Measurements from ENCODE around the gene PGAM2.
"Not testable (repeated sequence)": the region's sequence is repeated elsewhere in the genome, so short reads cannot be mapped to it uniquely, and the experiment has no call there.

- not testable (repeated sequence) for TF ChIP-seq CTCF (conservative IDR thresholded peaks at IDR 0.05; ENCODE audit: low read length); EZH2phosphoT487 (IDR thresholded peaks at IDR 0.05; ENCODE audit: borderline replicate concordance, low read depth, low read length)
These were observed 29.0 kb downstream of the PGAM2 start for GRCh38 chr7:44036364-44036763.
